ENCODE data around the gene PCSK2. TPM values are rescaled to one million over a fixed set of nuclear protein-coding genes. Genes with fewer than 3 reads are reported as not detected.

Gene PCSK2
- total RNA-seq, 1 donor from 2014 or later = 46.4 TPM

- no peaks in the 10 kb centered on the region for H3K36me3 Mint-ChIP-seq
- no peak overlapping the region for H3K27ac Mint-ChIP-seq
- no peak overlapping the region for H3K4me3 Mint-ChIP-seq
- H3K27me3 Mint-ChIP-seq = peaks cover 15% of the 10 kb centered on the region
- DNase-seq (ENCODE audit: extremely low spot score, unreplicated experiment) = no peak
- H3K4me1 Mint-ChIP-seq (ENCODE audit: unreplicated experiment) = no peaks in the 10 kb centered on the region
- TF ChIP-seq CTCF (conservative IDR thresholded peaks at IDR 0.05) = no peak
- no peaks in the 10 kb centered on the region for H3K9me3 Mint-ChIP-seq
Observed at GRCh38 chr20:17320456-17320855, 93.6 kb downstream of the PCSK2 start.

GRCh38 chr20:17326096-17326495 is 99.3 kb downstream of the PCSK2 start:
- no peak overlapping the region for H3K4me3 Mint-ChIP-seq
- H3K4me1 Mint-ChIP-seq (ENCODE audit: unreplicated experiment) = no peaks in the 10 kb centered on the region
- H3K9me3 Mint-ChIP-seq = no peaks in the 10 kb centered on the region
- no peaks in the 10 kb centered on the region for H3K36me3 Mint-ChIP-seq
- H3K27ac Mint-ChIP-seq = no peak overlapping the region
- peaks cover 9% of the 10 kb centered on the region for H3K27me3 Mint-ChIP-seq
- DNase-seq (ENCODE audit: extremely low spot score, unreplicated experiment) = no peak
- TF ChIP-seq CTCF (conservative IDR thresholded peaks at IDR 0.05) = no peak

GRCh38 chr20:17327185-17328148 is 100.6 kb downstream of the PCSK2 start:
- no peak for TF ChIP-seq CTCF (conservative IDR thresholded peaks at IDR 0.05)
- Mint-ChIP-seq H3K27me3 (peaks cover 6% of the 10 kb centered on the region), H3K4me1 (ENCODE audit: unreplicated experiment) (no peaks in the 10 kb centered on the region), H3K27ac (no peak overlapping the region), H3K36me3 (no peaks in the 10 kb centered on the region), H3K9me3 (no peaks in the 10 kb centered on the region), H3K4me3 (no peak overlapping the region)
- DNase-seq (ENCODE audit: extremely low spot score, unreplicated experiment) = no peak

- Mint-ChIP-seq H3K4me3 (no peak overlapping the region), H3K4me1 (ENCODE audit: unreplicated experiment) (peaks cover 12% of the 10 kb centered on the region), H3K9me3 (peaks cover 8% of the 10 kb centered on the region), H3K27me3 (peaks cover 5% of the 10 kb centered on the region), H3K27ac (no peak overlapping the region), H3K36me3 (no peaks in the 10 kb centered on the region)
- DNase-seq (ENCODE audit: extremely low spot score, unreplicated experiment) = no peak
- TF ChIP-seq CTCF (conservative IDR thresholded peaks at IDR 0.05) = no peak
Observed at GRCh38 chr20:17334932-17335331, 108.1 kb downstream of the PCSK2 start.

GRCh38 chr20:17339000-17339399 is 112.2 kb downstream of the PCSK2 start:
- no peak overlapping the region for H3K27ac Mint-ChIP-seq

More at GRCh38 chr20:17339000-17339399, 112.2 kb downstream of the PCSK2 start:
- TF ChIP-seq CTCF (conservative IDR thresholded peaks at IDR 0.05) = no peak
- no peak for DNase-seq (ENCODE audit: extremely low spot score, unreplicated experiment)
- H3K4me1 Mint-ChIP-seq (ENCODE audit: unreplicated experiment) = peaks cover 20% of the 10 kb centered on the region
- peaks cover 3% of the 10 kb centered on the region for H3K27me3 Mint-ChIP-seq
- peaks cover 8% of the 10 kb centered on the region for H3K9me3 Mint-ChIP-seq
- no peaks in the 10 kb centered on the region for H3K36me3 Mint-ChIP-seq
- no peak overlapping the region for H3K4me3 Mint-ChIP-seq
